HG02938 (cell line): ENCODE measurements around the gene PPFIBP1.

Experiments used
- ATAC-seq: cut with Tn5 transposase; IDR thresholded peaks from one replicate; pipeline ENCODE4 v1.9.1; 2021; ENCODE audit warnings: mild to moderate bottlenecking, moderate library complexity; ENCODE audit not compliant: unreplicated experiment

The PPFIBP1 gene

GRCh38 chr12:27511723-27512045 lies 12.3 kb upstream of the PPFIBP1 start:
- ATAC-seq, result no peak

GRCh38 chr12:27513155-27513824 lies 10.7 kb upstream of the PPFIBP1 start:
- ATAC-seq, result no peak

GRCh38 chr12:27515671-27516070 lies 8.3 kb upstream of the PPFIBP1 start:
- ATAC-seq, result no peak

- ATAC-seq, result no peak
Measured at GRCh38 chr12:27516625-27517024, 7.4 kb upstream of the PPFIBP1 start.

GRCh38 chr12:27517546-27517945 lies 6.5 kb upstream of the PPFIBP1 start:
- no peak for ATAC-seq

- no peak for ATAC-seq
Measured at GRCh38 chr12:27517961-27518665, 5.9 kb upstream of the PPFIBP1 start.

- no peak for ATAC-seq
Measured at GRCh38 chr12:27521066-27521465, 2.9 kb upstream of the PPFIBP1 start.

- ATAC-seq, result no peak
Measured at GRCh38 chr12:27521981-27522380, 2.0 kb upstream of the PPFIBP1 start.

- peak; percentile 20 for ATAC-seq
Measured at GRCh38 chr12:27523305-27523641, 733 bp upstream of the PPFIBP1 start.

- peak; percentile 2 for ATAC-seq
Measured at GRCh38 chr12:27524494-27524835, 459 bp downstream of the PPFIBP1 start.

GRCh38 chr12:27524839-27525753 lies 1.1 kb downstream of the PPFIBP1 start:
- ATAC-seq, result no peak

GRCh38 chr12:27527512-27527911 lies 3.5 kb downstream of the PPFIBP1 start:
- ATAC-seq, result no peak

- ATAC-seq, result no peak
Measured at GRCh38 chr12:27528788-27529187, 4.8 kb downstream of the PPFIBP1 start.

- no peak for ATAC-seq
Measured at GRCh38 chr12:27530157-27530922, 6.3 kb downstream of the PPFIBP1 start.

- ATAC-seq, result no peak
Measured at GRCh38 chr12:27531896-27532295, 7.9 kb downstream of the PPFIBP1 start.

- ATAC-seq, result no peak
Measured at GRCh38 chr12:27534060-27534764, 10.2 kb downstream of the PPFIBP1 start.

GRCh38 chr12:27534765-27535161 lies 10.8 kb downstream of the PPFIBP1 start:
- no peak for ATAC-seq

- no peak for ATAC-seq
Measured at GRCh38 chr12:27535318-27535717, 11.3 kb downstream of the PPFIBP1 start.

GRCh38 chr12:27537855-27538675 lies 14.1 kb downstream of the PPFIBP1 start:
- no peak for ATAC-seq

GRCh38 chr12:27539191-27539631 lies 15.2 kb downstream of the PPFIBP1 start:
- no peak for ATAC-seq
